Measurements from ENCODE around the gene SLC4A3.

Gene SLC4A3

GRCh38 chr2:219643788-219644398 lies 16.5 kb downstream of the SLC4A3 start:
- no peak overlapping the region for H3K4me3 ChIP-seq (ENCODE audit: low read depth, low read length)
- peak; percentile 34 for DNase-seq
- H3K27ac ChIP-seq = peak overlapping the region; percentile 81
- peaks cover 3% of the 10 kb centered on the region; the same call in 1 of the 2 replicates for H3K36me3 ChIP-seq
- no peak for TF ChIP-seq CTCF (IDR thresholded peaks at IDR 0.05; ENCODE audit: low read depth, low read length)
- no peaks in the 10 kb centered on the region for H3K27me3 ChIP-seq (ENCODE audit: insufficient read depth, low read depth, severe bottlenecking)
- no peaks in the 10 kb centered on the region for H3K9me3 ChIP-seq (ENCODE audit: severe bottlenecking)

- no peak overlapping the region; the same call in 1 of the 2 replicates for H3K4me3 ChIP-seq (ENCODE audit: low read depth, low read length)
- peaks cover 3% of the 10 kb centered on the region; the same call in 1 of the 2 replicates for H3K36me3 ChIP-seq
- TF ChIP-seq CTCF (IDR thresholded peaks at IDR 0.05; ENCODE audit: low read depth, low read length) = no peak
- peak; percentile 76 for DNase-seq
- H3K27ac ChIP-seq = peak overlapping the region; percentile 81
- H3K27me3 ChIP-seq (ENCODE audit: insufficient read depth, low read depth, severe bottlenecking) = no peaks in the 10 kb centered on the region
- H3K9me3 ChIP-seq (ENCODE audit: severe bottlenecking) = no peaks in the 10 kb centered on the region
Observed at GRCh38 chr2:219644801-219645480, 17.5 kb downstream of the SLC4A3 start.

- Histone ChIP-seq H3K27ac (peak overlapping the region; percentile 81; the same call in 1 of the 2 replicates), H3K4me3 (ENCODE audit: low read depth, low read length) (no peak overlapping the region), H3K36me3 (peaks cover 3% of the 10 kb centered on the region; the same call in 1 of the 2 replicates), H3K9me3 (ENCODE audit: severe bottlenecking) (no peaks in the 10 kb centered on the region), H3K27me3 (ENCODE audit: insufficient read depth, low read depth, severe bottlenecking) (no peaks in the 10 kb centered on the region)
- TF ChIP-seq CTCF (IDR thresholded peaks at IDR 0.05; ENCODE audit: low read depth, low read length) = no peak
- no peak for DNase-seq
Observed at GRCh38 chr2:219645631-219646527, 18.4 kb downstream of the SLC4A3 start.

- no peak overlapping the region for H3K4me3 ChIP-seq (ENCODE audit: low read depth, low read length)
- no peak for TF ChIP-seq CTCF (IDR thresholded peaks at IDR 0.05; ENCODE audit: low read depth, low read length)
- no peaks in the 10 kb centered on the region for H3K9me3 ChIP-seq (ENCODE audit: severe bottlenecking)
- H3K27me3 ChIP-seq (ENCODE audit: insufficient read depth, low read depth, severe bottlenecking) = no peaks in the 10 kb centered on the region
- no peak for DNase-seq
- no peaks in the 10 kb centered on the region for H3K36me3 ChIP-seq
- H3K27ac ChIP-seq = no peak overlapping the region
Observed at GRCh38 chr2:219648176-219648575, 20.7 kb downstream of the SLC4A3 start.

- no peak overlapping the region for H3K27ac ChIP-seq
- no peaks in the 10 kb centered on the region for H3K9me3 ChIP-seq (ENCODE audit: severe bottlenecking)
- no peak overlapping the region for H3K4me3 ChIP-seq (ENCODE audit: low read depth, low read length)
- H3K36me3 ChIP-seq = no peaks in the 10 kb centered on the region
- no peak for DNase-seq
- no peak for TF ChIP-seq CTCF (IDR thresholded peaks at IDR 0.05; ENCODE audit: low read depth, low read length)
- no peaks in the 10 kb centered on the region for H3K27me3 ChIP-seq (ENCODE audit: insufficient read depth, low read depth, severe bottlenecking)
Observed at GRCh38 chr2:219648963-219649362, 21.5 kb downstream of the SLC4A3 start.
